Mammary epithelial cell (primary cell): Measurements from ENCODE around the gene FBXO39.

Experiments
- EZH2 ChIP-seq: IDR thresholded peaks from 2 replicates; pipeline ENCODE4 v1.6.1; 2012; ENCODE audit warnings: low read length, inconsistent platforms, borderline replicate concordance
- TF ChIP-seq, protein P1 (sequence below), 2 donors: IDR thresholded peaks in 1 of 2; conservative IDR thresholded peaks in 1 of 2; 2 replicates each; pipeline ENCODE4 v1.5.1; 2011 to 2012; ENCODE audit warnings: inconsistent platforms in 2 of 2, low read length in 2 of 2, mild to moderate bottlenecking in 2 of 2, control low read depth in 1 of 2, low read depth in 1 of 2; ENCODE audit not compliant: insufficient read depth in 1 of 2; ENCODE audit errors: extremely low read depth in 1 of 2

DNA sequence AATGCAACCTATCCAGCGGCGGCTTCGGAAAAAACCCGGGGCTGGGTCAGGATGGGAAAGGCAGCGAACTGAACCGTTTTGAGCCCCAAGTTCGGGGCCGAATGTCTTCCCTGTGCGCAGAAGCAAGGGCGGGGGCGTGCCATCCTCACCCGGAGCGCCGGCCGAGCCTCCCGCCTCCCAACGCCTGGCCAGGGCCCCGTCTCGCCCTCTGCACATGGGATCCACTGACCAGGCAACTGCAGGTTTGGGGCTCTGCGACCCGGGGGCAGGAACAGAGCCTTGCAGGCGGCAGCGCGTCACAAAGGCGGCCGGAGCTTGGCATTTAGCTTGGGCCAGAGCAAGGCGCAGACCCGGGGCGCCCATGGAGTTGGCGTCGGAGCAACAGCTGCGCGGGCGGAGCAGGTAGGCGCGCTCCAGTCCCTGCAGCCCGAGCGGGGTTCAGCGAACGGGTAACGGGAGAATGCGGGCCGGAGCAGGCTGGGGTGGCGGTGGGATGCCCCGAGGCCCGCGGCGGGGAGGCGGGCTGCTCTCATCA is at the start of gene FBXO39:
- TF ChIP-seq, protein P1, sequence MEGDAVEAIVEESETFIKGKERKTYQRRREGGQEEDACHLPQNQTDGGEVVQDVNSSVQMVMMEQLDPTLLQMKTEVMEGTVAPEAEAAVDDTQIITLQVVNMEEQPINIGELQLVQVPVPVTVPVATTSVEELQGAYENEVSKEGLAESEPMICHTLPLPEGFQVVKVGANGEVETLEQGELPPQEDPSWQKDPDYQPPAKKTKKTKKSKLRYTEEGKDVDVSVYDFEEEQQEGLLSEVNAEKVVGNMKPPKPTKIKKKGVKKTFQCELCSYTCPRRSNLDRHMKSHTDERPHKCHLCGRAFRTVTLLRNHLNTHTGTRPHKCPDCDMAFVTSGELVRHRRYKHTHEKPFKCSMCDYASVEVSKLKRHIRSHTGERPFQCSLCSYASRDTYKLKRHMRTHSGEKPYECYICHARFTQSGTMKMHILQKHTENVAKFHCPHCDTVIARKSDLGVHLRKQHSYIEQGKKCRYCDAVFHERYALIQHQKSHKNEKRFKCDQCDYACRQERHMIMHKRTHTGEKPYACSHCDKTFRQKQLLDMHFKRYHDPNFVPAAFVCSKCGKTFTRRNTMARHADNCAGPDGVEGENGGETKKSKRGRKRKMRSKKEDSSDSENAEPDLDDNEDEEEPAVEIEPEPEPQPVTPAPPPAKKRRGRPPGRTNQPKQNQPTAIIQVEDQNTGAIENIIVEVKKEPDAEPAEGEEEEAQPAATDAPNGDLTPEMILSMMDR (conservative IDR thresholded peaks at IDR 0.05 in 1 of 2, IDR thresholded peaks at IDR 0.05 in 1 of 2; ENCODE audit: extremely low read depth in 1 of 2, insufficient read depth in 1 of 2, low read depth in 1 of 2, low read length in 2 of 2): no peak
- no peak for TF ChIP-seq EZH2
